ENCODE results near the gene EMC8.

The EMC8 gene

DNA sequence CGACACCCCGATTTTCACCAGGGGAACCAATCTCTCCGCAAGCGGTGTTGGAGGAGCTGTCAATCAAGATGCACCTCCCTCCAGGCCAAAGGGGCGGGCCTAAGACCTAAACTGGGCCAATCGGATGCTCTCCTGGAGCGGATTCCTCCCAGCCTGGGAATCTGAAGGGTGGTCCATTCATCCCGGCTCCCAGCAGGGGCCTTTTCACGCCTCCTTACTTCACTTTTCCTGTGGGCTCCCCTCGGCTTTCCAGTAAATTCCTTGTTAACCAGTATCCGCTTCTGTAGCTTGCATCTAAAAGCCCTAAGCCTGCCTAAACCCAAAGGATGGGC is 65.5 kb downstream of the EMC8 start:
- H3K27me3 ChIP-seq (ENCODE audit: low read depth, low read length) = no peaks in the 10 kb centered on the region
- H3K4me3 ChIP-seq (ENCODE audit: low read depth in 1 of 2, low read length in 2 of 2) = no peak overlapping the region
- no peaks in the 10 kb centered on the region for H3K4me1 ChIP-seq (ENCODE audit: control insufficient read depth in 1 of 2, insufficient read depth in 2 of 2, low read length in 2 of 2)
- no peak overlapping the region for H3K27ac ChIP-seq (ENCODE audit: low read length)
- H3K9me3 ChIP-seq (ENCODE audit: control insufficient read depth in 1 of 2, low read length in 2 of 2) = no peaks in the 10 kb centered on the region
- H3K36me3 ChIP-seq (ENCODE audit: control insufficient read depth in 1 of 2, insufficient read depth in 2 of 2, low read length in 2 of 2) = no peaks in the 10 kb centered on the region

DNA sequence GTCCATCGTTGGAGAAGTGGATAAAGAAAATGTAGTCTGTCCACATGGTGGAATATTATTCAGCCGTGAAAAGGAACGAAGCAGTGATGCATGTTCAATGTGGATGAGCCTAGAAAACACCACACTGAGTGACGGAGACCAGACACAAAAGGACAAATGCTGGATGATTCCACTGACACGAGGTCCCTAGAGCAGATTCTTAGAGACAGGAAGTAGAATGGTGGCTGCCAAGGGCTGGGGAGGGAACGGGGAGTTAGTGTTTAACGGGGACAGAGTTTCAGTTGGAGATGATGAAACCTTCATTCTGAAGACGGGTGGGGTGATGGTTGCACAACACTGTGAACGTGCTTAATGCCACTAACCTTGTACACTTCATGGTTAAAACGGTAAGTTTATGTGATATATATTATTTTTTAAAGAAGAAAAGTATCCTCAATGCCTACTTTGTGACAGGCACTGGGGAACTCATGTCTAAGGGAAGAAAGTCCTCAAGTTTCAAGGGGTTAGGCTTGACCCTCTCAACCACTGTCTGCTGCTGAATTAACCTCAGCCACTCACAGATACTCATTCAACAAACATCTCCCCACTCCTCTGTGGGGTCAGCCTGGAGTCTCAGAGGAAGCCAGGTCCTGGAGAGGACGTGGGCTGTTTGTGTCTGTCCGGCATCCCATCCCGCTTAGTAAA is 66.0 kb downstream of the EMC8 start:
- Histone ChIP-seq H3K4me3 (ENCODE audit: low read depth in 1 of 2, low read length in 2 of 2) (no peak overlapping the region), H3K27ac (ENCODE audit: low read length) (no peak overlapping the region), H3K27me3 (ENCODE audit: low read depth, low read length) (no peaks in the 10 kb centered on the region), H3K4me1 (ENCODE audit: control insufficient read depth in 1 of 2, insufficient read depth in 2 of 2, low read length in 2 of 2) (no peaks in the 10 kb centered on the region), H3K36me3 (ENCODE audit: control insufficient read depth in 1 of 2, insufficient read depth in 2 of 2, low read length in 2 of 2) (no peaks in the 10 kb centered on the region), H3K9me3 (ENCODE audit: control insufficient read depth in 1 of 2, low read length in 2 of 2) (no peaks in the 10 kb centered on the region)

DNA sequence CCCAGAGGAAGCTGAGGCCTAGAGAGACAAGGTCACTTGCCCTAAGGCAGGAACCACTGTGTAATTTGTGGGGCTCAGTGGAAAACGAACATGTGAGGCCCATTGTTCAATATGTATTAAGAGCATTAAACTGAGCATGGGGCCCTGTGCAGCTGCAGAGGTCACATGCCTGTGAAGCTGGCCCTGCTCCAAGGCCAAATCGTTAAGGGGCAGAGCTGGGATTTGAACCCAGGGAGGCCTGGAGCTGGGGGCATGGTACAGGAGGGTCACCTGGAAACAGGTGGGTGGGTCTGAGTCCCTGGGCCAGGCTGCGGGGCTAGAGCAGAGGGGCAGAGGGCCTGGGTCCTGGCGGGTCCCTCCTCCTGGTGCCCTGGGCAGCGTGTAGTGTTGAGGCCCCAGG is 68.2 kb downstream of the EMC8 start:
- no peaks in the 10 kb centered on the region for H3K27me3 ChIP-seq (ENCODE audit: low read depth, low read length)
- no peaks in the 10 kb centered on the region for H3K4me1 ChIP-seq (ENCODE audit: control insufficient read depth in 1 of 2, insufficient read depth in 2 of 2, low read length in 2 of 2)
- no peaks in the 10 kb centered on the region for H3K36me3 ChIP-seq (ENCODE audit: control insufficient read depth in 1 of 2, insufficient read depth in 2 of 2, low read length in 2 of 2)
- no peaks in the 10 kb centered on the region for H3K9me3 ChIP-seq (ENCODE audit: control insufficient read depth in 1 of 2, low read length in 2 of 2)
- H3K4me3 ChIP-seq (ENCODE audit: low read depth in 1 of 2, low read length in 2 of 2) = no peak overlapping the region
- no peak overlapping the region for H3K27ac ChIP-seq (ENCODE audit: low read length)

DNA sequence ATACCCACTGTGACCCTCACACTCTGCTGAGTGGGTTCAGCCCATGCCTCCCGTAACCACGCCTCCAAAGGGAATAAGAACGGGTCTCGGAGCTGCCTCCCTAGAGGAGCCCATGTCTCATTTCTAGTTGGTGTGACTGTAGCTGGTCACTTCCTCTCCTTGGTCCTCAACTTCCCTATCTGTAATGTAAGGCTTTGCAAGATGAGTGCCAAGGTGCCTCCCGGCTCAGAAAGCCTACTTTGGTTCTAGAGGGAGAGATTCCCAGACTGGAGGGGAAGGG is 69.2 kb downstream of the EMC8 start:
- H3K27me3 ChIP-seq (ENCODE audit: low read depth, low read length) = no peaks in the 10 kb centered on the region
- no peaks in the 10 kb centered on the region for H3K4me1 ChIP-seq (ENCODE audit: control insufficient read depth in 1 of 2, insufficient read depth in 2 of 2, low read length in 2 of 2)
- no peaks in the 10 kb centered on the region for H3K36me3 ChIP-seq (ENCODE audit: control insufficient read depth in 1 of 2, insufficient read depth in 2 of 2, low read length in 2 of 2)
- H3K4me3 ChIP-seq (ENCODE audit: low read depth in 1 of 2, low read length in 2 of 2) = no peak overlapping the region
- no peaks in the 10 kb centered on the region for H3K9me3 ChIP-seq (ENCODE audit: control insufficient read depth in 1 of 2, low read length in 2 of 2)
- no peak overlapping the region for H3K27ac ChIP-seq (ENCODE audit: low read length)

DNA sequence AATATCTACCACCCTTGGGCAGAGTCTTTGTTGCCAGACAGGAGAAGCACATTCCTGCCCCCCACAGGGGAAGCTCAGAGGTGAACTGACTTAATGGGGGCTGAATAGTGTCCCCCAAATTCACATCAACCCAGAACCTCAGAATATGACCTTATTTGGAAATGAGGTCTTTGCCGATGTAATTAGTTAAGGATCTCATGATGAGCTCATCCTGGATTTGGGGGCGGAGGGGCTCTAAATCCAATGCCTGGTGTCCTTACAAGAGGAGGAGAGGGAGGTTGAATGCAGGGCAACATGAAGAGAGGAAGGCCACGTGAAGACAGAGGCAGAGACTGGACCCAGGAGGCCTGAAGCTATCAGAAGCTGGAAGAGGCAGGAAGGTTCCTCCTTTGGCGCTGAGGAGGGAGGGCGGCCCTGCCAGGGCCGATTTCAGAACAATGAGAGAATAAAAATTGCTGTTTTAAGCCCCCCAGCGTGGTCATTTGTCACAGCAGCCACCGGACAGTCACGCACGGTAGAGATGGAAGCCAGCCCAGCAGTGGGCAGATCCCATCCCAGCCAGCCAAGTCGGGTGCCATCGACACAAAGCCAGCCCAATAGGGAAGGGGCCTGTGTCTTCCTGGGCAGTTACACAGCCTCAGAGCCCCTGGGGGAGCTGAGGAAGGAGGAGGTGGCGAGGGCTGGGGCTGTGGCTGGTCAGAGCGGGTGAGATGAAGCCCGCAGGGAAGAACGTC is 69.7 kb downstream of the EMC8 start:
- no peaks in the 10 kb centered on the region for H3K36me3 ChIP-seq (ENCODE audit: control insufficient read depth in 1 of 2, insufficient read depth in 2 of 2, low read length in 2 of 2)
- H3K9me3 ChIP-seq (ENCODE audit: control insufficient read depth in 1 of 2, low read length in 2 of 2) = no peaks in the 10 kb centered on the region
- no peak overlapping the region for H3K4me3 ChIP-seq (ENCODE audit: low read depth in 1 of 2, low read length in 2 of 2)
- H3K27ac ChIP-seq (ENCODE audit: low read length) = no peak overlapping the region
- no peaks in the 10 kb centered on the region for H3K27me3 ChIP-seq (ENCODE audit: low read depth, low read length)
- no peaks in the 10 kb centered on the region for H3K4me1 ChIP-seq (ENCODE audit: control insufficient read depth in 1 of 2, insufficient read depth in 2 of 2, low read length in 2 of 2)

DNA sequence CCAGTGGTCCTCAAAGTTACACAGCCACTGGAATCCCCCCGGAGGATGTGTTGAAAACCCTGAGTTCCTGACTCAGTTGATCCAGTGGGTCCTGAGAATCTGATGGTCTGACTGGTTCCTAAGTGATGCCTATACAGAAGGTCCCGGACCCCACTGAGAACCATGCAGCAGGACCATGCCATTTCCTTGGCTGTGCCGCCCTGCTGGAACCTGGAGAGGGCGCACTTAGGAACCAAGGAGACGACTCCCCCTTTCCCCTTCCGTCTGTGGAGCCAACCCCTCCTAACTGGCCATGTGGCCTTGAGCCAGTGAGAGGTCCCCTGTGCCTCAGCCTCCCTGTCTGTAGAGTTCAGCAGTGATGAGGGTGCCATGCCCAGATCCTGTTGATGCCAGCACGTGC is 70.5 kb downstream of the EMC8 start:
- no peaks in the 10 kb centered on the region for H3K4me1 ChIP-seq (ENCODE audit: control insufficient read depth in 1 of 2, insufficient read depth in 2 of 2, low read length in 2 of 2)
- no peak overlapping the region for H3K27ac ChIP-seq (ENCODE audit: low read length)
- no peaks in the 10 kb centered on the region for H3K27me3 ChIP-seq (ENCODE audit: low read depth, low read length)
- H3K36me3 ChIP-seq (ENCODE audit: control insufficient read depth in 1 of 2, insufficient read depth in 2 of 2, low read length in 2 of 2) = no peaks in the 10 kb centered on the region
- no peaks in the 10 kb centered on the region for H3K9me3 ChIP-seq (ENCODE audit: control insufficient read depth in 1 of 2, low read length in 2 of 2)
- no peak overlapping the region for H3K4me3 ChIP-seq (ENCODE audit: low read depth in 1 of 2, low read length in 2 of 2)

Measured in muscle layer of duodenum (tissue), 2 donors.